Endothelial cell of umbilical vein (primary cell): ENCODE measurements around the gene RGS17. TPM values are rescaled to one million over a fixed set of nuclear protein-coding genes. Genes with fewer than 3 reads are reported as not detected.

Experiments
- BruUV-seq: library from RNA; stranded (reverse); fragments of 400-500 nt; replicated peaks from 2 replicates; lab custom pipeline; 2021; lab: Mats Ljungman, UMichigan
- CTCF ChIA-PET: fragments of 300-600, 350-600 bp; sonication (Branson Sonifier 250); formaldehyde crosslinking; loops from one replicate; lab custom pipeline; 2021; ENCODE audit warnings: antibody characterized with exemption, inconsistent platforms; lab: Charles Lee
- POLR2A ChIA-PET: fragments of 300-600, 350-600 bp; sonication (Branson Sonifier 250); formaldehyde crosslinking; loops from one replicate; lab custom pipeline; 2021; ENCODE audit warnings: antibody characterized with exemption, inconsistent platforms; lab: Charles Lee
- DNase-seq: peaks from one replicate; pipeline ENCODE4 v3.0.0-alpha.2; 2011; ENCODE audit warnings: low read depth, low spot score
- FAIRE-seq: peaks from 2 replicates; lab custom pipeline; 2011; peaks lifted over from hg19 to GRCh38; lab: Jason Lieb, UNC
- H2AFZ ChIP-seq: 2 replicates; pipeline ENCODE4 v1.6.0; 2012; ENCODE audit warnings: low read depth, low read length, control low read depth, inconsistent platforms
- H3K27ac ChIP-seq: 2 replicates; pipeline ENCODE4 v1.5.1; 2011; ENCODE audit warnings: low read depth, mild to moderate bottlenecking, control low read depth, low read length, moderate library complexity; ENCODE audit not compliant: insufficient read depth
- H3K27me3 ChIP-seq, 2 experiments: 2 replicates each; pipeline versions ENCODE4 v1.6.0 to v1.6.1; 2011; ENCODE audit warnings: low read length in 2 of 2, mixed read lengths in 1 of 2; ENCODE audit not compliant: control insufficient read depth in 2 of 2, insufficient read depth in 2 of 2
- H3K36me3 ChIP-seq, 2 experiments: 2 replicates in 1 of 2; 3 replicates in 1 of 2; pipeline ENCODE4 v1.5.1; 2011; ENCODE audit warnings: low read length in 2 of 2, mild to moderate bottlenecking in 1 of 2, moderate library complexity in 1 of 2; ENCODE audit not compliant: control insufficient read depth in 2 of 2, insufficient read depth in 2 of 2; ENCODE audit errors: extremely low read depth in 1 of 2
- H3K4me1 ChIP-seq: 3 replicates; pipeline ENCODE4 v1.5.1; 2011; ENCODE audit warnings: mild to moderate bottlenecking, low read length; ENCODE audit not compliant: control insufficient read depth, insufficient read depth; ENCODE audit errors: extremely low read depth
- H3K4me2 ChIP-seq: 2 replicates; pipeline ENCODE4 v1.6.1; 2011; ENCODE audit warnings: low read length, control low read depth, mixed read lengths; ENCODE audit not compliant: insufficient read depth
- H3K4me3 ChIP-seq, 3 experiments: fragments of 200-600 bp in 1 of 3; sonication (generic), shearing (Covaris generic) in 1 of 3; replicated peaks in 1 of 3; 2 replicates each; pipeline ENCODE4 v1.5.1; 2011 to 2016; ENCODE audit warnings: control low read depth in 3 of 3, low read length in 3 of 3, mild to moderate bottlenecking in 2 of 3, inconsistent platforms in 1 of 3, low read depth in 1 of 3, moderate library complexity in 1 of 3; ENCODE audit not compliant: insufficient read depth in 1 of 3
- H3K79me2 ChIP-seq: 2 replicates; pipeline ENCODE4 v1.6.0; 2012; ENCODE audit warnings: low read length, inconsistent platforms; ENCODE audit not compliant: control insufficient read depth, insufficient read depth
- H3K9ac ChIP-seq: replicated peaks from 2 replicates; pipeline ENCODE3; 2011; ENCODE audit warnings: low read length, control low read depth; ENCODE audit not compliant: insufficient read depth; ENCODE audit errors: extremely low read depth
- H3K9me1 ChIP-seq: replicated peaks from 3 replicates; pipeline ENCODE4 v1.6.0; 2011; ENCODE audit warnings: mild to moderate bottlenecking, low read length; ENCODE audit not compliant: control insufficient read depth, insufficient read depth; ENCODE audit errors: extremely low read depth
- H3K9me3 ChIP-seq: replicated peaks from 2 replicates; pipeline ENCODE4 v1.5.1; 2012; ENCODE audit warnings: low read length, inconsistent platforms; ENCODE audit not compliant: control insufficient read depth, insufficient read depth
- H4K20me1 ChIP-seq: replicated peaks from 2 replicates; pipeline ENCODE3; 2011; ENCODE audit warnings: mild to moderate bottlenecking, low read length; ENCODE audit not compliant: control insufficient read depth, insufficient read depth; ENCODE audit errors: extremely low read depth
- GATA2 ChIP-seq: IDR thresholded peaks from 2 replicates; pipeline ENCODE4 v1.7.0; 2011; ENCODE audit warnings: low read depth, mild to moderate bottlenecking, moderate library complexity, mixed read lengths, low read length; ENCODE audit not compliant: insufficient read length, insufficient read depth
- JUN ChIP-seq: IDR thresholded peaks from 2 replicates; pipeline ENCODE4 v1.6.1; 2011; ENCODE audit warnings: borderline replicate concordance, low read depth; ENCODE audit not compliant: insufficient read length, insufficient read depth
- POLR2A ChIP-seq: IDR thresholded peaks from 2 replicates; pipeline ENCODE4 v1.6.1; 2012; ENCODE audit warnings: low read depth, mild to moderate bottlenecking, control low read depth, low read length
- dilution Hi-C: fragments of 300-500 bp; cut with MboI; formaldehyde crosslinking; loops from one replicate; pipeline ENCODE4 v1.15.0; 2019; ENCODE audit warnings: low sequenced_read_pairs; ENCODE audit not compliant: extremely low pct_ligation_motif_present
- intact Hi-C: fragments of 100-400 bp; cut with micrococcal nuclease; formaldehyde crosslinking; loops from one replicate; pipeline ENCODE4 v1.10.0; 2022
- polyA plus RNA-seq, 4 experiments: library from polyadenylated mRNA; depleted of rRNA in 3 of 4; stranded (reverse) in 3 of 4; unstranded in 1 of 4; fragments of >200 nt; gene quantifications; 2 replicates each; pipeline versions ENCODE4 v1.2.1 to v1.2.3, GENCODE V29; 2011 to 2012; ENCODE audit warnings: missing spikeins in 1 of 4
- total RNA-seq: library from RNA; stranded (reverse); gene quantifications from 2 replicates; pipeline ENCODE4 v1.2.3, GENCODE V29; 2021
- TF ChIP-seq, protein P1 (sequence below): IDR thresholded peaks from 2 replicates; pipeline ENCODE4 v1.6.1; 2011; ENCODE audit not compliant: insufficient read depth, insufficient read length

RGS17 gene
- total and polyA plus RNA-seq, 2 donors (not counting 3 experiments of a cell fraction or from before 2014, with no cell fraction given): 0.40 to 1.1 TPM

DNA sequence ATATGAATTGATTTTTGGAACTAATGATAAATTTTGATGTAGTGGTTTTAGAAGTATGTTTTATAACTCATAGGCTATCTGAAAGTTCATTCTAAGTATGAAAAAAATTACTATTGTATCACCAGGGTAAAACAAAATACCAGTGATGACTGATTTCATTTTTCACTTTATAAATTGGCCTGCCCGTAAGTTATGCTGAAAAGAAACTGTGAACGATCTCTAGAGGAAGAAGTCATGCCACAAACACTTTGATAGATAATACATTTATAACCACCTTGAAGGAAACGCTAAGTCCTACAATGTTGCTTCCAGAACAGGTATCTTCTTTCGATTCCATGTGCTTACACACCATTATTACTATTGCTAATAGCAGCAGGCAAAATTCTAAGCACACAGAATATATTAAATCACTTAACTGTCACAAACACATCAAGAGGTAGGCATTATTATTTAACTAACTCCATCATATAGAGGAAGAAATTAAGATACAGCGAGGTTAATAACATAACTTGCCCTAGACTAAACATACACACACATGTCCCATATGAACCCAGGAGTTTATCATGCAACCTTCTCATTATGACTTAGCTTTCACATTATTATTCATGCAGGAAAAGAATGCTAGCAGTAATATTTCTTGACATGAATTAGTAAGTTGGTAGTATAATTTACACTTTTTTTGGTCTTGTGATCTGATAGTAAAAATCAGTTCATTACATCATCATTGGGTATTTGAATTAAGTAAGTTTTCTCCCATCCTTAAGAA is 44.7 kb downstream of the RGS17 start:
- Histone ChIP-seq H3K9me3 (no peaks in the 10 kb centered on the region), H3K27ac (no peak overlapping the region), H3K9ac (no peak overlapping the region), H3K4me1 (peaks cover 24% of the 10 kb centered on the region), H3K27me3 (no peaks in the 10 kb centered on the region), H4K20me1 (no peaks in the 10 kb centered on the region), H3K79me2 (no peaks in the 10 kb centered on the region), H3K4me3 (no peak overlapping the region), H3K36me3 (no peaks in the 10 kb centered on the region), H3K4me2 (no peak overlapping the region), H2AFZ (no peak overlapping the region), H3K9me1 (no peaks in the 10 kb centered on the region)
- no peak for TF ChIP-seq POLR2A
- CTCF ChIA-PET: interaction anchor here (1.1 to 1.5 kb wide), 2 partner anchors 14 to 53 kb away, joined by 3 to 4 read pairs; no protein-coding TSS in a partner anchor
- POLR2A ChIA-PET: interaction anchor here (0.6 kb wide), 1 partner anchor 45 kb away, joined by 3 read pairs; no protein-coding TSS in a partner anchor
- intact Hi-C loops: no loop called here
- no peak for DNase-seq
- no peak for FAIRE-seq
- dilution Hi-C loops: no loop called here
- no TSS peak for BruUV-seq

DNA sequence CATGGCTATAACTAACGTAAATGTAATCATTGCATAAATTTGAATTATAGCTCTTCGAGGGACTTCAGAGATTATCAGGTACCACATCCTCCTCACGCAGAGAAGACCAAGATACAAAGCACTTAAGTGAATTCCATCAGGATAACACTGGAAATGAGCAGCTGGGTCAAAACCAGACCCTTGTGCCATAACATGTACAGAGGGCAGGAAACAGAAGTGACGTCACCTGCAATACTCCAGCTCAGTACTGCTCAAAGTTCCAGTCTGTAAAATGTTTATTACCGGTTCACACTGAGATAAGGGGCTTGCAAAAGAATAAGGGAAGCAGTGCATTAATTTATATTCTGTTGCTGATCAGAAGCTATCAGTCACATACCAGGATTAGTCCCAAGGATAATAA is 45.8 kb downstream of the RGS17 start:
- POLR2A ChIA-PET: no interaction called here

More for the DNA sequence above, 45.8 kb downstream of the RGS17 start:
- Histone ChIP-seq H2AFZ (peak overlapping the region; percentile 3), H4K20me1 (no peaks in the 10 kb centered on the region), H3K4me1 (peaks cover 13% of the 10 kb centered on the region), H3K9me1 (no peaks in the 10 kb centered on the region), H3K36me3 (no peaks in the 10 kb centered on the region), H3K27me3 (no peaks in the 10 kb centered on the region), H3K9me3 (no peaks in the 10 kb centered on the region), H3K4me3 (no peak overlapping the region), H3K9ac (no peak overlapping the region), H3K27ac (no peak overlapping the region), H3K4me2 (peak overlapping the region; percentile 22), H3K79me2 (no peaks in the 10 kb centered on the region)
- dilution Hi-C loops (no loop called here), intact Hi-C loops (no loop called here)
- BruUV-seq: no TSS peak
- CTCF ChIA-PET: interaction anchor here (1.0 to 1.5 kb wide), 5 partner anchors 12 to 52 kb away, joined by 3 to 4 read pairs (median 3); no protein-coding TSS in a partner anchor
- FAIRE-seq (peak; percentile 59), DNase-seq (peak; percentile 37)
- TF ChIP-seq, protein P1, sequence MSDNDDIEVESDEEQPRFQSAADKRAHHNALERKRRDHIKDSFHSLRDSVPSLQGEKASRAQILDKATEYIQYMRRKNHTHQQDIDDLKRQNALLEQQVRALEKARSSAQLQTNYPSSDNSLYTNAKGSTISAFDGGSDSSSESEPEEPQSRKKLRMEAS: no peak
- TF ChIP-seq POLR2A: no peak
- peak; percentile 23 for TF ChIP-seq GATA2
- TF ChIP-seq JUN: peak; percentile 29
